Hepatic stellate cell (primary cell): ENCODE measurements around the gene COLEC12.

Experiments used
- DNase-seq: peaks from one replicate; pipeline ENCODE4 v3.0.0; 2011; ENCODE audit warnings: low spot score

COLEC12 gene

DNA sequence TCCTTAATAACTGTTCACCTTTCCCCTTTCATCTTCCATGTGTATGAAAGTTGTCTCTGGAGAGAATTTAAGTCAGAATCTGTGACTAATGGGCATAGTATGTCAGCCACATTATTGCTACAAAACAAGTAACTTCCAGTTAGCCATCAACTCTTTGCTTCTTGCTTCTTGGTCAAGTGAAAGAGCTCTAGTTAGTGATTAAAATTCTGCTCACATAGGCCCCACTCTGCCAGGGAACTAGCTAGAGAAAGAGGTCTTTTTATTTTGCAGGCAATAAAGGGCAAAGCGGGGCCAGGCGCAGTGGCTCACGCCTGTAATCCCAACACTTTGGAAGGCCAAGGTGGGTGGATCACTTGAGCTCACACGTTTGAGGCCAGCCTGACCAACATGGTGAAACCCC is 64.6 kb downstream of the COLEC12 start:
- DNase-seq: no peak

DNA sequence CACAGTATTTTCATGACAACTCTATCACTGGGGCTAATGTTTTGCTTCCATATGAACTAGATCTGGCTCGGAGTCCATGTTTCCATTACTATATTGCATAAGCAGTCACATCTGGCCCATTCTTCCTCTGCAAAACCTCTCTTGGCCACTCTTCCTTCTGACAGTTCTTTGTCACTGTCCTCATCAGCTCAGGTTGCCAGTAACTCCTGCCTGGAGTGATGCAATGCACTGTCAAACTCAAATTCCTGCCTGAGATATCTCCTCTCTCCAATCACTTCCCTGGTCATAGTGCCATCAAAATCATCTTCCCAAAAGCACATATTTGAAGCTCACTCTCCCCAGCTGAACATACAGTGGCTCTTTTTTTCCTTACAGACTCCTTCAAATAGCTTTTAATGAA is 66.1 kb downstream of the COLEC12 start:
- DNase-seq: no peak

DNA sequence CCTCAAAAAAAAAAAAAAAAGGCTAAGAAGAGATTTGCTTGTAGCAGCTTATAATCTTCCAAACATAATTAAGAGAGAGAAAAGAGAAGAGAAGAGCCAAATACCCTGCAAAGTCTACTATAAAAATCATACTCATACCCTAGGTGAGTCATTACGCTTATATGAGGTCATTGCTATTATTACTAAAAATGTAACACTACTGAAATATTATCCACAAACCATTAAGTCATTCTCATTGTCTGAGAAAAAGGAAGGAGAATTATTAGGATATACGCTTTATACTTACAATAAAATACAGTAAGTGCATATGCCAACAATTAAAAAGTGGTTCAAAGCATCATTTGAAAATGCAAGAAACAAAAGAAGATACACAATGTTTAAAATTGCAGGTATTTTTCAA is 66.5 kb downstream of the COLEC12 start:
- no peak for DNase-seq

DNA sequence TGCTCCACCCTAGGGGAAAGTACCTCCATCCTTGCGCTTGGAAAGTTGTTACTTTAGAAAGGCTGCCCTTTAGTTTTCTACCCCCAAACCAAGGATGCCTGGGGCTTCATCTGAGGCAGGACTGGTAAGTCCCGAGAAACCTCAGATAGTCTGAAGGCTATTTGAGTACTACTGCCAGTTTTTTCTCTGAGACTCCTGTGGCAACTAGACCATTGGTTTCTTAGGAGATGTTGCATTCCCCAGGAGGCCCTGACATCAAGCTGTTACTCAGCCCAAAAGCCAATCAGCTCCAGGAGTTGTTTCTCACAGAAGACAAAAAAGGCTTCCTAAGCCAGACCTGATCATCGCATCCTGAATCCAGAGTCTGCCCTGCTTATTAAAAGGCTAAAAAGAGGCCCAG is 67.2 kb downstream of the COLEC12 start:
- DNase-seq: no peak

DNA sequence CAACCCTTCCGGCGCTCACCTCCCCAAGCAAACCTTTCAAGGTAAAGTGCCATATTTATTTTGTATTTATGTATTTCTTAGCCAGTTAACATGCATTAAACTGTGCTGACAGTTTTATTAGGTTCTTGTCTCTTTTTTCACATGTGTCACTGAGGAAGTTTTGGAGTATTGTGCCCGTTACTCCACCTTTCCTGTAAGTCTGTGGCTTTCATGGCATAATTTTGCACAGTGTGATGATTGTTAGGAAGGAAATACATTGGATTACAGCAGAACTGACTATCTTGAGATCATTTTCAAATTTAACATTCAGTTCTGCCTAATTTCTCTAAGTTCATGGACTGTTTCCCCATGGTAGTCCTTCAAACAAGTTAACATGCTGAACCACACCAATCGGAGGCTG is 67.7 kb downstream of the COLEC12 start:
- DNase-seq: no peak

DNA sequence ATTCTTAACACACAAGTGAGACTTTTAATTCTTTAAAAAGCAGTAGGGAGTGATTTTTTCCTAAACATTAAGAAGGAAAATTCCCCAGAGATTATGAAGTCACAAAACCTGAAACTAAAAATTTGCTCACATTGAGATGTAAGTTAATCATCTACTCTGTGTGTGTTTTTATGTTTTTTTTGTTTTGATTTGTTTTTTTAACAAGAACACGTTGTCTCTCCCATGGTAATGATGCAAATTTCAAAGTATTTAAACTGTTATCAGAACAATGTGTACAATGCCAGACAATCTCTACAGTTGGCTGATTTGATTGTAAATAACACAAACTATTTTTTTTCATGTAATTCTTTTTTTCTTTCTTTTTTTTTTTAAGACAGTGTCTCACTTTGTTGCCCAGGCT is 71.5 kb downstream of the COLEC12 start:
- no peak for DNase-seq

DNA sequence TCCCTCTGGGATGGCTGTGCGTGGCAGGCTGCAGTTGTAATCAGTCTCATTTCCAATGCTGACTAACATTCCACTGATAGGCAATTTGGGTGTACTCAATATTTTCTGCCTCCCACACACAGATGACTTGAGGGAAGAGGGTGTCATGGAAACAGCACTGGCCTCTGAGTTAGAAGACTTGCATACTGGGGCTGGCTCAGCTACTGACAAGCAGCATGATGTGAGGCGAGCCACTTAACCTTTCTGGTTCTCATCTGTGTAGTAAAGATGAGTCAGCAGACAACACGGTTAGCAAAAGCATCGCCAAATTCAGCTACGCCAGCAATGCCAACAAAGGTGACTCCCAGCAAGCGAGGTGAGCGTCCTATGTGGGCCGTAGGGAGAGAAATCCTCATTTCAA is 73.5 kb downstream of the COLEC12 start:
- no peak for DNase-seq

DNA sequence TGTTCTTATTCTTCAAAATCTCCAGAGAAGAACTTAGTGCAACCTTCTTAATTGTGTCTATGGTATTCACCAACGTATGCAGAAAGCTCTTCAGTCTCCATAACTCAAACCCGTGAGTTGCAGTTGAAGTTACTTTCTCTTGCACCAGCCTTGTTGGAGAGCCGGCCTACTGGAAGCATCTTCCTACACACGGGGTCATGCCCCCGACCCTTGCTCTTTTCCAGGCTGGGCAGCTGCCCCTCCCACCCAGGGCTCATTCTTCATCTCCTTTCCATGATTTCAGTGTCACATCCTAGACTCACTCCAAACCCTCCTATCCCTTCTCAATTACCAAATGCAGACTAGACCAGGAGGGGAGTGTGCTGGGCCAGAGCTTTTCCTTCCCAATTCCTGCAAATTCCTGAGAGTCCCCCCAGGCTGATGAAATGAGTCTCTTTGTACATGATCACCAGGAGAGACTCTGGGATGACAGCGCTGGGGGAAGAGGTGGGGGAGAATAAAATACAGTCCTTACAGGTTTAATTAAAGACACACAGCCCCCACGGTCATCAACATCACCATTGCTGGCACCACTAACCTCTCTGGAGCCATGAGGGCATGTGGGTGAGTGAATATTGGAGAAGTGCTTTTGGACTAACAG is 75.3 kb downstream of the COLEC12 start:
- DNase-seq: no peak

DNA sequence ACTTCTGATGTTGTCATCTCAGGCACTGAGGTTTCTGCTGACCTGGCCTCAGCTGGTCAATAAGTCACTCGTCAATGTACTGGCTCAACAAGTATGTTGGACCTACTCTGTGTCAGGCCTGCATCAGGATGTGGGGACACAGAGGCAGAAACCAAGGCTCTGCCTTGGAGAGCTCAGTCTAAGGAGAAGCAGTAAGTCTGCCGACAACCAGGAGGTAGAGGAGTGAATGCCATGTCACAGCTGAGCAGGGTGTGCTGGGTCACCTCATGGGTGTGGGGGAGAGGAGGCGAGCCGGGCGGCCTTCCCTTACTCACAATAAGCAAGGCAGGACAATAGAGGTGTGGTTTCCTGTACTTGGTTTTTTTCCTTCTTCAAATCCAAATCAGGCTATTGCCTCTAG is 75.8 kb downstream of the COLEC12 start:
- no peak for DNase-seq

DNA sequence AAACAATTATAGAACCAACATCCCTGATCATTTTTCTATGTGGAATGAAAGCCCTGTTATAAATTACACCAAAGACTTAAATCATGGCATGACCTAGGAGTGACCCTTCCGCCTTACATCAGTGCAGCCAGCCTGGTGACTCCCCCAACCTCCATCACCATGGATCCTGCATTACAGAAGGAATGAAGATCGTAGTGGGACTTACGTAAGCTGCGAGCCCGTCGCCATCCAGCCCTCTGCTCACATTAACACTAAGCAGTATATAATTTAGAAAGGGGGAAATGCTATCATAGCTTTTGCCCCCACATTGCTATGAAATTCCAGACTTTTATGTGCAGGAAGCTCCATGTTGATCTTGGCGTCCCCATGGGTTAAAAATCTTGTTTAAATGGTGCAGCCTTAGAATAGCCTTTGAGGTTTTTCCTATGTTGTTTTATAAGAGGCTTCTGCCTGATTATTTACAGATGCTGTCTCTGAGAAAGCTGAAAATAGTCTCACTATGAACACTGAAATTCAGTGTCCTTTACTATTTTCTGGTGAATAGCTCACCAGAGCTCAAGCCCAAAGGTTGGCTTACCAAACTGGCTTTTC is 76.3 kb downstream of the COLEC12 start:
- no peak for DNase-seq

DNA sequence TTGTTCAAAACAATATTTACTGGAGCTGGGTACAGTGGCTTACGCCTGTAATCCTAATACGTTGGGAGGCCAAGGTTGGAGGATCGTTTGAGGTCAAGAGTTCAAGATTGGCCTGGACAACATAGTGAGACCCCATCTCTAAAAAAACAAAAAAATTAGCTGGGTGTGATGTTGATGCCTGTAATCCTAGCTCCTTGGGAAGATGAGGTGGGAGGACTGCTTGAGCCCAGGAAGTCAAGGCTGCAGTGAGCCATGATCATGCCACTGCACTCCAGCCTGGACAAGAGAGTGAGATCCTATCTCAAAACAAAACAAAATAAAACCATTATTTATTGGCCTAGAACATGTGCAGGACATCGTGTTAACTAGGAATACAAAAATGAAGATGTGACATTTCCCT is 77.5 kb downstream of the COLEC12 start:
- DNase-seq: no peak

DNA sequence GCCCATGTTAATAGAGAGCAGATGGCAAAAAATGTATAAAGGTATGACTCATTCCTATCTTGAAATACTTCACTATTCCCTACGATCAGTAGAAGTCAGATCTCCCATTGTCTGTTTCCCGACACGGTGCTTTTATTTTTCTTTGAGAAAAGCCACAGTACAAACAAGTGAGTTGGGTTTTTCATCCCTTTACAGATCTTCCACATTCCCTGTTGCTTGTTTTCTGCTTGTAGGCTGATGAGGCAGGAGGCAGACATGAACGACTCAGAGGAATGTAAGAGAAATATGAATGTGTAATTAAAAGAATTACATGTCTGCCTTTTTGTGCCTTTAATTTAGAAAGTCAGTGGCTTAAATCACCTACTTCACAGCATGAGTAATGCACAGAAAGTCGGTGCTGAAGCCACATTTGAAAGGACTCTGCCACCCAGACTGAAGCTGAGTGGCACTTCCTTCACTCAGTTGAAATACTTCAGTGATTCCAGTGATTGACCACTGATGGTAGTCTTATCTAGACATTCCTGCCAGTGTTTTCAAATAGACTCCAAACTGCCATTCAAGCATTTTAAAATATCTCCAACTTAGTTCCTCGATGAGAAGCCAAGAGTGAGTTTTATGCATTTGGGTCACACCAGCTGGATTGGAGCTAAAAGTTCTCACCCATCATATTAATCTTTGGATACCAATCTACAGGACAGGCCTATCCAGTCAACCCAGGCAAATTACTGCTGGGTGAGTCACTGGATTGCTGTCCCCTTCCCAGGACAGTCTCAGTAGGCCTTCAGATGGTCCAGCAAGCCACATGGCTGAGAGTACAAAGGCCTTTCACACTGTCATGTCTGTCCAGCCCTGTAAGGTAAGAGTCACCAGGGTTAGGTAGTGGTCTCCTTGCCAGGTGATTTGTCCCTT is 79.0 kb downstream of the COLEC12 start:
- no peak for DNase-seq

DNA sequence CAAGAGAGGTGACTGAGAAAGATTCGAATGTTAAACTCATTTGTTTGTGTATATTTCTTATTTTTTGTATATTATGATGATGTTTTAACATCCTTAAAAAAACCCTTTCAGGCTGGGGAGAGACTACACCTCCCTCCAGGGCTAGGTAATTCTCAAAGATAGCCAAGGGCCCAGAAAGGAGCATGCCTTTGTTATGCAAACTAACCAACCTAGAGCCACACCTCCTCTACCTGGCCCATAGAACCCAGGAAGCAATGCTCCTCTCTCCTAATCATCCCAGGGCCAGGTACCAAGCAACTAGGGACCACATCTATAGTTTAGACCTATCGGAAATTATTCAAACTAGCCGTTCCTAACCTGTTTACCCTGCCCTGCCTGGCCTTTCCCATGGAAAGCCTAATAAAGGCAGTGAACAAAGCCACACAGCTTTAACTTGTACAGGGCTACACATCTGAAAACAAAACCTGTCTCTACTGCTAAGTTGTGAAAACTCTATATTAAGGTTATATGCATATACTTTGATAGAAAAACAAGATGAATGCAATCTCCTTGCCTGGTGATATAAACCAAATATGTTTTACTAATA is 79.7 kb downstream of the COLEC12 start:
- no peak for DNase-seq

DNA sequence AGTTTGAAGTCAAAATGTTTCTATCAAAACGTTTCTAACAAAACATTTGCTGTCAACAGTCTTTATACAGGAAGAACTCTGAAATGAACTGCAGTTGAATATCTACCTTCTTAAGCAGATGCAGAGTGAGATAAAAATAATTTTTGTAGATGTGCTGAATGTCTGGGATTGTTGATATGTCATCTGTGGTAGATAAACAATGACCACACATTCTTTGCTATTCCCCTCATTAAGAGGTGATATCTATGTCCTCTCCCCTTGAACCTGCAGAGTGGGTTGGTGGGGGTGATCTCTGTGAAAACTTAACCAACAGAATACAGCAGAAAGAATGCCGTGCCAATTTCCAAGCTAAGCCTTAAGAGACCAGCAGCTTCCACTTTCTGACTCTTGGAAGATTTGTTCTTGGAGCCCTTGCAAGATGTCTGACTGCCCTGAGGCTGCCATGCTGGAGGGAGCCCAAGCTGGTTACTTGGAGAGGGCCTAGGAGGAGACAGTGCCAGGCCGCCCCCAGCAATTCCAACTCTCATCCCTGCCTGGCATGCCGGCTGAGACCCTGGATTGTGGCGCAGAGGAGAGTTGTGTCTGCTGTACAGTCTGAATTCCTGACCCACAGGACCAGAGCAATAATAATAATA is 80.8 kb downstream of the COLEC12 start:
- no peak for DNase-seq

DNA sequence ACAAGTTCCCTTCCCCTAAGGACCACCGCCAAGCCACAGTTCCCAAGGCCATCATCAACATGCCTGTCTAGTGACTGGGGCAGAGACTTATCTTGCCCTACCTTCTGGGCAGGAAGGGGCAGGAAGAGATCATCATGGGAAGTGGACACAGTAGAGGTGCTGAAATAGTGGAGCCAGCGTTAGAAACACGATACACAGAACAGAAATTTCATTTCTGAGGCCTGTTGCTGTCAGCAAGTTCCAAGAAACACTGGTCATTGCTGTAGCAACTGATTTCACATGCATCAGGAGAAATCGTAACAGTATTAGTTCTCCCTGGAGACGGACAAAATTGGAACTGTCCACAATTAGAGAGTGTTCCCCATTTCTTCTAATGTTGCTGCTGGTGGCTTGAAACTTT is 83.0 kb downstream of the COLEC12 start:
- no peak for DNase-seq

DNA sequence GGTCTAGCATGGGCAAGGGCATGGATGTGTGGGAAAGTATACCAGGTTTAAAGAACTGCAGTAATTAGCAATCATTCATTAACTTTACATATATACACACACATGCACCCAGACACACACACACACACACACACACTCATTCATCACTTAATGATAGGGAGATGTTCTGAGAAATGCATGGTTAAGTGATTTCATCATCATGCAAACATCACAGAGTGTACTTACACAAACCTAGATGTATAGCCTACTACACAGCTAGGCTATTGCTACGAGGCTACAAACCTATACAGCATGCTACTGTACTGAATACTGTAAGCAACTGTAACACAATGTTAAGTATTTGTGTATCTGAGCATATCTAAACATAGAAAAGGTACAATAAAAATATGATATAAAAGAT is 83.6 kb downstream of the COLEC12 start:
- DNase-seq: no peak

DNA sequence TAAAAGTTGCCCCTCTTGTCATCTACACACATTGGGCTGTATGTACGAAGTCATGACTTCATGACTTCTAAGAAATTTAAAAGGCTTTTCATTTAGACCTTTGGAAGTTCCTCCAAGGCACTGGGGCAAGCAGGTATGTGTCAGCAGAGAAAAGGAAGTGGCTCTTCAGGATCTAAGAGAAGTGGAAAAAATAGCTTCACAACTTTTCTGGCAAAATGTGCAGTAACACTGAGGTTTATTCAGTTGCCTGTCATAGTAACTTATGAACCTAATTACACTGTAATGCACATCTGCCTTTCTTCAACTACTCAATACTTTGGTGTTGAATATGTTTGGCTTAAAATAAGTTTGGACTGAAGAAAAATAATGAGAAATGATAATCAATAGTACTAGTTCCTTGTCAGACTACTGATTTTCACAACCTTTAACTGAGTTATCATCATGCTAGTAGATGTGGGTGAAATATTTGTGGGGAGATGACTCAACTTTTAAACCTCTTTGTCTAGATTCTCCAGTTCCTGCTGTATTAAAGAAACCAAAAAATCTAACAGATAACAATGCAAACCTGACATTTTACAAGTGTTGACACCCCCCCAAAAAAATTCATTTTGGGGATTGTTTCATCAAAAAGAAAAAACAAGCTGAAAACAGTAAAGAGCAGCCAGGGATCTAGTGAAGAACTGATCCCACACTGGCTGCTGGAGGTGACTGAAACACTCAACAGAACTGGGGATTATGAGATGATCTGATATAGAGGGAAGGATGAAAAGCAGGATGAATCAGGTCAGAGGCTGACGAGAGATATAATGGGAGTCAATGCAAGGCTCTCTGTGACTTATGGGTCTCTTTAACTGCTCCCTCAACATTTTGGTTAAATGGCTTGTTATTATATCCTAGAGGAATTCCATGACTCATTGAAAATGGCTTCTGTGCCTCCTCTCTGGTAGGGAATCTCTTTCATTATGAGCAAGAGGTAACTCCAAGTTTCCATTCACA is 84.6 kb downstream of the COLEC12 start:
- DNase-seq: peak; percentile 10

DNA sequence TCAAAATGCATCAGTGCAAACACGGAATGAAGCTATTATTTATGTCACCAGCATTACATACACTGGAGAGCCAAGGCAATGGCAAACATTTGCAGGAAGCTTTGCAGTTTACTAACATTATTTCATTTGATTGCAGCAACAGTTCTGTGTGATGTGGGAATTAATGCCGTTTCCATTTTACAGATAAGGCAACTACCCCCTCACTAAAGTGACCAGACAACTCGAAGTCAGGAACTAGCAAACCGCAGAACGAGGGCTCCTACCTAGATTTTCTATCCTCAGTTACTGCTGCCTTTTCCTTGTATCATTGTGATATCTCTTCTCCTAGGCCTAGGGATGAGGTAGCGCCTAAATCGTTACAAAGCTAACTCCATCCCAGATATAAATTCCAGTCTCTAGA is 85.5 kb downstream of the COLEC12 start:
- no peak for DNase-seq

DNA sequence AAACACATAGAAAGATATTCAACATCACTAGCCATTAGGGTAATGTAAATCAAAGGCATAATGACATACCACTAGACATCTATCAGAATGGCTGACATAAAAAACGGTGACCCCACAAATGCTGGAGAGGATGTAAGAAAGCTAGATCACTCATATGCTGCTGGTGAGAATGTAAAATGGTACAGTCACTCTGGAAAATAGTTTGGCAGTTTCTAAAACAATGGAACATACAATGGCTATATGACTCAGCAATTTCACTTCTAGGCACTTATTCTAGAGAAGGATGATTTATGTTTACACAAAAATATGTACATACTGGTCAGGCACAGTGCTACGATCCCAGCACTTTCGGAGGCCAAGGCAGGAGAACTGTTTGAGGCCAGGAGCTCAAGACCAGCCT is 87.3 kb downstream of the COLEC12 start:
- DNase-seq: no peak

DNA sequence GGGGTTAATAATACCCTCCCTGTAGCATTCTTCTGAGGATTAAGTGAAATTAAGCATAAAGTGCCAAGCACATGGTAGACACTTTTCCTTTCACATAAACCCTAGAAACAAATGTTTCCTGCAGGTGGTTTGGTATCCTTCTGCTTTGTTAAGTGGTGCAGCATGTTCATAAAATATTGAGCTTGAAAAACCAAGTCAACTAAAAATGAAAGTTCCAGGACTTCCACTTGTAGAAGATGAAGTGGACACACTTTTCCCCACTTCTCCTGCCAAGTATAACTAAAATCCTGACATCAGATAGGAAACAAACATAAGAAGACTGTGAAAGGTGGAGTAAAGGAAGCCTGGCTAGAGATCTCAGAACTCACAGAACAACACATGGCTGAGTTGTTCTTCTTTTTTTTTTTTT is 90.5 kb downstream of the COLEC12 start:
- DNase-seq: no peak

DNA sequence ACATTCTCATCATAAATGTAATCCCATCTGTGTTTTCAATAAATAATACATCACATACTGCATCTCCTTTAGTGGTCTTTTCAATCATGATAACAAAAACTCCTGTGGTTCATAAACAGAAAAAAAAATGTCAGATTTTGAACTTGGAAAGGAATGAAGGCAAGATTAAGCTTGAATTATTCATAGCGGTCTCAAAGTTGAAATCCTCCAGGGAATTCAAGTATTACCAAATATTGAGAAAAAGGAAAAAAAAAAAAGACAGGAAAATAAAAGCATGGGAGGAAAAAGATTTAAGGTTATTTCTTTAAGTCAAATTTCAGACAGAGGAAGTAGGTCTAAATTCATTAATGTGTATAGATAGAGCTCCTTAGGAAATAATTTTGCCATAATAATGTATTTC is 92.1 kb downstream of the COLEC12 start:
- no peak for DNase-seq
